ENCODE results near the gene LRMDA.
"Not testable (repeated sequence)": the region's sequence is repeated elsewhere in the genome, so short reads cannot be mapped to it uniquely, and the experiment has no call there.

Gene LRMDA

GRCh38 chr10:75739414-75740143 lies 308.2 kb downstream of the LRMDA start:
- WGBS (ENCODE audit: insufficient coverage, insufficient read length): no CpG with 5 or more reads among the region's 8 CpGs
- no peak for DNase-seq (ENCODE audit: low read depth, low spot score)
- Histone ChIP-seq H3K4me1 (ENCODE audit: control insufficient read depth, insufficient read depth, low read length) (no peaks in the 10 kb centered on the region), H3K27ac (ENCODE audit: low read length) (no peak overlapping the region), H3K27me3 (ENCODE audit: control insufficient read depth, insufficient read depth, low read length) (no peaks in the 10 kb centered on the region), H3K4me3 (ENCODE audit: low read length) (no peak overlapping the region), H3K9me3 (ENCODE audit: control insufficient read depth, insufficient read depth, low read length) (no peaks in the 10 kb centered on the region; the same call in 1 of the 2 replicates), H3K36me3 (ENCODE audit: control insufficient read depth, insufficient read depth, low read length) (no peaks in the 10 kb centered on the region)

- no peaks in the 10 kb centered on the region for H3K4me1 ChIP-seq (ENCODE audit: control insufficient read depth, insufficient read depth, low read length)
- no peak for DNase-seq (ENCODE audit: low read depth, low spot score)
- no peaks in the 10 kb centered on the region for H3K36me3 ChIP-seq (ENCODE audit: control insufficient read depth, insufficient read depth, low read length)
- H3K27ac ChIP-seq (ENCODE audit: low read length): no peak overlapping the region
- H3K27me3 ChIP-seq (ENCODE audit: control insufficient read depth, insufficient read depth, low read length): no peaks in the 10 kb centered on the region
- WGBS (ENCODE audit: insufficient coverage, insufficient read length): no CpG with 5 or more reads among the region's 1 CpG
- no peaks in the 10 kb centered on the region; the same call in 1 of the 2 replicates for H3K9me3 ChIP-seq (ENCODE audit: control insufficient read depth, insufficient read depth, low read length)
- no peak overlapping the region for H3K4me3 ChIP-seq (ENCODE audit: low read length)
Observed at GRCh38 chr10:75740541-75740940, 309.1 kb downstream of the LRMDA start.

GRCh38 chr10:75742355-75742754 lies 310.9 kb downstream of the LRMDA start:
- no peak for DNase-seq (ENCODE audit: low read depth, low spot score)
- Histone ChIP-seq H3K9me3 (ENCODE audit: control insufficient read depth, insufficient read depth, low read length) (no peaks in the 10 kb centered on the region; the same call in 1 of the 2 replicates), H3K27ac (ENCODE audit: low read length) (no peak overlapping the region), H3K4me1 (ENCODE audit: control insufficient read depth, insufficient read depth, low read length) (no peaks in the 10 kb centered on the region), H3K36me3 (ENCODE audit: control insufficient read depth, insufficient read depth, low read length) (no peaks in the 10 kb centered on the region), H3K27me3 (ENCODE audit: control insufficient read depth, insufficient read depth, low read length) (no peaks in the 10 kb centered on the region), H3K4me3 (ENCODE audit: low read length) (no peak overlapping the region)
- no CpG with 5 or more reads among the region's 1 CpG for WGBS (ENCODE audit: insufficient coverage, insufficient read length)

GRCh38 chr10:75743291-75743778 lies 311.9 kb downstream of the LRMDA start:
- Histone ChIP-seq H3K9me3 (ENCODE audit: control insufficient read depth, insufficient read depth, low read length) (no peaks in the 10 kb centered on the region; the same call in 1 of the 2 replicates), H3K4me3 (ENCODE audit: low read length) (no peak overlapping the region), H3K4me1 (ENCODE audit: control insufficient read depth, insufficient read depth, low read length) (no peaks in the 10 kb centered on the region), H3K36me3 (ENCODE audit: control insufficient read depth, insufficient read depth, low read length) (no peaks in the 10 kb centered on the region), H3K27ac (ENCODE audit: low read length) (no peak overlapping the region), H3K27me3 (ENCODE audit: control insufficient read depth, insufficient read depth, low read length) (no peaks in the 10 kb centered on the region)
- no peak for DNase-seq (ENCODE audit: low read depth, low spot score)
- no CpG with 5 or more reads among the region's 9 CpGs for WGBS (ENCODE audit: insufficient coverage, insufficient read length)

- Histone ChIP-seq H3K27ac (ENCODE audit: low read length) (no peak overlapping the region), H3K27me3 (ENCODE audit: control insufficient read depth, insufficient read depth, low read length) (no peaks in the 10 kb centered on the region), H3K9me3 (ENCODE audit: control insufficient read depth, insufficient read depth, low read length) (no peaks in the 10 kb centered on the region; the same call in 1 of the 2 replicates), H3K4me3 (ENCODE audit: low read length) (no peak overlapping the region), H3K4me1 (ENCODE audit: control insufficient read depth, insufficient read depth, low read length) (no peaks in the 10 kb centered on the region), H3K36me3 (ENCODE audit: control insufficient read depth, insufficient read depth, low read length) (no peaks in the 10 kb centered on the region)
- DNase-seq (ENCODE audit: low read depth, low spot score): no peak
Observed at GRCh38 chr10:75744261-75744660, 312.8 kb downstream of the LRMDA start.

GRCh38 chr10:75746356-75746755 lies 314.9 kb downstream of the LRMDA start:
- Histone ChIP-seq H3K4me3 (ENCODE audit: low read length) (no peak overlapping the region), H3K27me3 (ENCODE audit: control insufficient read depth, insufficient read depth, low read length) (no peaks in the 10 kb centered on the region), H3K9me3 (ENCODE audit: control insufficient read depth, insufficient read depth, low read length) (no peaks in the 10 kb centered on the region; the same call in 1 of the 2 replicates), H3K36me3 (ENCODE audit: control insufficient read depth, insufficient read depth, low read length) (no peaks in the 10 kb centered on the region), H3K4me1 (ENCODE audit: control insufficient read depth, insufficient read depth, low read length) (no peaks in the 10 kb centered on the region), H3K27ac (ENCODE audit: low read length) (no peak overlapping the region)
- no CpG with 5 or more reads among the region's 5 CpGs for WGBS (ENCODE audit: insufficient coverage, insufficient read length)
- no peak for DNase-seq (ENCODE audit: low read depth, low spot score)

- no CpG with 5 or more reads among the region's 50 CpGs for WGBS (ENCODE audit: insufficient coverage, insufficient read length)
- not testable (repeated sequence) for DNase-seq (ENCODE audit: low read depth, low spot score); H3K4me3 ChIP-seq (ENCODE audit: low read length); H3K36me3 ChIP-seq (ENCODE audit: control insufficient read depth, insufficient read depth, low read length); H3K27me3 ChIP-seq (ENCODE audit: control insufficient read depth, insufficient read depth, low read length); H3K4me1 ChIP-seq (ENCODE audit: control insufficient read depth, insufficient read depth, low read length); H3K9me3 ChIP-seq (ENCODE audit: control insufficient read depth, insufficient read depth, low read length); H3K27ac ChIP-seq (ENCODE audit: low read length)
Observed at GRCh38 chr10:75750093-75750875, 318.9 kb downstream of the LRMDA start.

- no peak overlapping the region for H3K27ac ChIP-seq (ENCODE audit: low read length)
- no peak overlapping the region for H3K4me3 ChIP-seq (ENCODE audit: low read length)
- no peaks in the 10 kb centered on the region for H3K27me3 ChIP-seq (ENCODE audit: control insufficient read depth, insufficient read depth, low read length)
- H3K4me1 ChIP-seq (ENCODE audit: control insufficient read depth, insufficient read depth, low read length): no peaks in the 10 kb centered on the region
- WGBS (ENCODE audit: insufficient coverage, insufficient read length): no CpG with 5 or more reads among the region's 6 CpGs
- no peak for DNase-seq (ENCODE audit: low read depth, low spot score)
- no peaks in the 10 kb centered on the region for H3K9me3 ChIP-seq (ENCODE audit: control insufficient read depth, insufficient read depth, low read length)
- no peaks in the 10 kb centered on the region for H3K36me3 ChIP-seq (ENCODE audit: control insufficient read depth, insufficient read depth, low read length)
Observed at GRCh38 chr10:75751232-75751631, 319.8 kb downstream of the LRMDA start.

- WGBS (ENCODE audit: insufficient coverage, insufficient read length): no CpG with 5 or more reads among the region's 3 CpGs
- DNase-seq (ENCODE audit: low read depth, low spot score): no peak
Observed at GRCh38 chr10:75753621-75754020, 322.2 kb downstream of the LRMDA start.

GRCh38 chr10:75754096-75754831 lies 322.8 kb downstream of the LRMDA start:
- Histone ChIP-seq H3K4me1 (ENCODE audit: control insufficient read depth, insufficient read depth, low read length) (0 out of 2 replicates have a peak, but pooled peaks cover 1% of the 10 kb centered on the region), H3K36me3 (ENCODE audit: control insufficient read depth, insufficient read depth, low read length) (no peaks in the 10 kb centered on the region), H3K4me3 (ENCODE audit: low read length) (no peak overlapping the region), H3K27me3 (ENCODE audit: control insufficient read depth, insufficient read depth, low read length) (no peaks in the 10 kb centered on the region), H3K9me3 (ENCODE audit: control insufficient read depth, insufficient read depth, low read length) (no peaks in the 10 kb centered on the region), H3K27ac (ENCODE audit: low read length) (no peak overlapping the region)
- WGBS (ENCODE audit: insufficient coverage, insufficient read length): no CpG with 5 or more reads among the region's 6 CpGs
- no peak for DNase-seq (ENCODE audit: low read depth, low spot score)

More at GRCh38 chr10:75753621-75754020, 322.2 kb downstream of the LRMDA start:
- 0 out of 2 replicates have a peak, but pooled peaks cover 1% of the 10 kb centered on the region for H3K4me1 ChIP-seq (ENCODE audit: control insufficient read depth, insufficient read depth, low read length)
- no peak overlapping the region for H3K27ac ChIP-seq (ENCODE audit: low read length)
- H3K9me3 ChIP-seq (ENCODE audit: control insufficient read depth, insufficient read depth, low read length): no peaks in the 10 kb centered on the region
- H3K4me3 ChIP-seq (ENCODE audit: low read length): no peak overlapping the region
- no peaks in the 10 kb centered on the region for H3K36me3 ChIP-seq (ENCODE audit: control insufficient read depth, insufficient read depth, low read length)
- H3K27me3 ChIP-seq (ENCODE audit: control insufficient read depth, insufficient read depth, low read length): no peaks in the 10 kb centered on the region

Data from iPS DF 6.9 (cell line).